Activated CD4-positive, alpha-beta T cell treated with anti-CD3 and anti-CD28 coated beads for 4 hours (primary cell): Measurements from ENCODE around the gene GLT1D1.
"Not testable (repeated sequence)": the region's sequence is repeated elsewhere in the genome, so short reads cannot be mapped to it uniquely, and the experiment has no call there.

Experiments used
- DNase-seq, 2 donors: peaks; one replicate each; pipeline ENCODE4 v3.0.0-alpha.2; 2020

Gene GLT1D1

GRCh38 chr12:128820723-128821432, 32.4 kb upstream of the GLT1D1 start:
- DNase-seq = no peak

GRCh38 chr12:128823216-128823915, 29.9 kb upstream of the GLT1D1 start:
- DNase-seq = peak in 1 of 2 donors; percentile 11

GRCh38 chr12:128823916-128824839, 29.1 kb upstream of the GLT1D1 start, which contains the start of gene SLC15A4:
Gene SLC15A4 (minus strand): TSS chr12:128823958. CDS start chr12:128823943, 15 bp downstream.
- DNase-seq = peak; percentile 86 to 87

- no peak for DNase-seq
These were observed 27.4 kb upstream of the GLT1D1 start for GRCh38 chr12:128825835-128826234.

- DNase-seq = no peak
These were observed 25.6 kb upstream of the GLT1D1 start for GRCh38 chr12:128827724-128828123.

- DNase-seq = no peak
These were observed 23.3 kb upstream of the GLT1D1 start for GRCh38 chr12:128829861-128830504.

- no peak for DNase-seq
These were observed 22.8 kb upstream of the GLT1D1 start for GRCh38 chr12:128830505-128830893.

- no peak for DNase-seq
These were observed 19.9 kb upstream of the GLT1D1 start for GRCh38 chr12:128833418-128833817.

GRCh38 chr12:128839885-128840284, 13.4 kb upstream of the GLT1D1 start:
- not testable (repeated sequence) for DNase-seq

- DNase-seq = no peak
These were observed 12.3 kb upstream of the GLT1D1 start for GRCh38 chr12:128840862-128841468.

- no peak for DNase-seq
These were observed 10.7 kb upstream of the GLT1D1 start for GRCh38 chr12:128842579-128842978.

- DNase-seq = no peak
These were observed 9.7 kb upstream of the GLT1D1 start for GRCh38 chr12:128843538-128843937.

GRCh38 chr12:128844031-128844635, 9.1 kb upstream of the GLT1D1 start:
- DNase-seq = no peak

GRCh38 chr12:128846671-128847070, 6.6 kb upstream of the GLT1D1 start:
- DNase-seq = not testable (repeated sequence)

GRCh38 chr12:128848371-128848770, 4.9 kb upstream of the GLT1D1 start:
- DNase-seq = no peak

- not testable (repeated sequence) for DNase-seq
These were observed 3.5 kb upstream of the GLT1D1 start for GRCh38 chr12:128849806-128850205.

GRCh38 chr12:128850400-128850799, 2.9 kb upstream of the GLT1D1 start:
- DNase-seq = no peak

- DNase-seq = not testable (repeated sequence)
These were observed 1.8 kb upstream of the GLT1D1 start for GRCh38 chr12:128851429-128851828.

GRCh38 chr12:128852026-128852698, 1.1 kb upstream of the GLT1D1 start:
- no peak for DNase-seq

GRCh38 chr12:128853600-128854197, 421 bp downstream of the GLT1D1 start:
- no peak for DNase-seq
